HEK293 (cell line): ENCODE results near the gene IL6R.

ENCODE experiments used
- CTCF ChIA-PET: fragments of 350-600 bp; formaldehyde crosslinking; extraction: SDS; loops from one replicate; lab custom pipeline; 2021; ENCODE audit warnings: antibody characterized with exemption; lab: Yijun Ruan, JAX
- POLR2A ChIA-PET: fragments of 300-600 bp; formaldehyde crosslinking; extraction: SDS; loops from one replicate; lab custom pipeline; 2020; ENCODE audit warnings: antibody characterized with exemption, inconsistent platforms; lab: Yijun Ruan, JAX
- H3K27ac ChIP-seq: fragments of 200-500 bp; sonication (Bioruptor generic); 2 replicates; pipeline ENCODE4 v1.5.1; 2014; ENCODE audit warnings: low read depth, low read length, control low read depth, inconsistent platforms; ENCODE audit errors: extremely low read depth
- H3K36me3 ChIP-seq, 2 experiments: fragments of 200-500 bp in 1 of 2; sonication (Bioruptor generic) in 1 of 2; 1 replicate in 1 of 2; 2 replicates in 1 of 2; pipeline ENCODE4 v1.5.1; 2014 to 2017; ENCODE audit warnings: inconsistent platforms in 2 of 2, low read length in 2 of 2; ENCODE audit not compliant: control insufficient read depth in 2 of 2, insufficient read depth in 1 of 2
- H3K4me1 ChIP-seq: fragments of 200-500 bp; sonication (Bioruptor generic); 2 replicates; pipeline ENCODE4 v1.5.1; 2014; ENCODE audit warnings: mild to moderate bottlenecking, low read length, inconsistent platforms; ENCODE audit not compliant: control insufficient read depth, insufficient read depth
- H3K4me3 ChIP-seq: 2 replicates; pipeline ENCODE4 v1.5.1; 2011; ENCODE audit warnings: low read depth, mild to moderate bottlenecking, control low read depth, low read length, moderate library complexity
- H3K9me3 ChIP-seq: fragments of 200-500 bp; sonication (Bioruptor generic); 2 replicates; pipeline ENCODE4 v1.5.1; 2014; ENCODE audit warnings: low read depth, low read length, inconsistent platforms; ENCODE audit not compliant: control insufficient read depth, insufficient read depth
- KLF1 ChIP-seq: fragments of 450-650 bp; formaldehyde crosslinking; IDR thresholded peaks from 2 replicates; pipeline ENCODE4 v1.5.1; 2016; ENCODE audit warnings: missing biosample characterization, missing genetic modification characterization
- KLF8 ChIP-seq: fragments of 450-650 bp; formaldehyde crosslinking; IDR thresholded peaks from 2 replicates; pipeline ENCODE4 v1.5.1; 2016; ENCODE audit warnings: missing biosample characterization, missing genetic modification characterization
- PRDM6 ChIP-seq: fragments of 450-650 bp; formaldehyde crosslinking; IDR thresholded peaks from 2 replicates; pipeline ENCODE4 v1.5.1; 2017; ENCODE audit warnings: missing biosample characterization, missing genetic modification characterization
- SP7 ChIP-seq: fragments of 450-650 bp; formaldehyde crosslinking; IDR thresholded peaks from 2 replicates; pipeline ENCODE4 v1.5.1; 2016; ENCODE audit warnings: missing biosample characterization, missing genetic modification characterization
- ZBTB17 ChIP-seq: fragments of 450-650 bp; formaldehyde crosslinking; IDR thresholded peaks from 2 replicates; pipeline ENCODE4 v1.5.1; 2016; ENCODE audit warnings: missing biosample characterization, missing genetic modification characterization
- ZBTB8A ChIP-seq: fragments of 450-650 bp; formaldehyde crosslinking; IDR thresholded peaks from 2 replicates; pipeline ENCODE4 v1.5.1; 2016; ENCODE audit warnings: missing biosample characterization, missing genetic modification characterization
- ZIC2 ChIP-seq: fragments of 450-650 bp; formaldehyde crosslinking; IDR thresholded peaks from 2 replicates; pipeline ENCODE4 v1.5.1; 2016; ENCODE audit warnings: missing biosample characterization, missing genetic modification characterization
- ZNF302 ChIP-seq: fragments of 450-650 bp; formaldehyde crosslinking; IDR thresholded peaks from 2 replicates; pipeline ENCODE4 v1.5.1; 2016; ENCODE audit warnings: missing biosample characterization, missing genetic modification characterization, low read depth
- ZNF391 ChIP-seq: fragments of 450-650 bp; formaldehyde crosslinking; IDR thresholded peaks from 2 replicates; pipeline ENCODE4 v1.5.1; 2016; ENCODE audit warnings: low read depth, missing biosample characterization, missing genetic modification characterization, borderline replicate concordance
- ZNF501 ChIP-seq: fragments of 450-650 bp; formaldehyde crosslinking; IDR thresholded peaks from 2 replicates; pipeline ENCODE4 v1.5.1; 2016; ENCODE audit warnings: missing biosample characterization, missing genetic modification characterization
- ZNF549 ChIP-seq: fragments of 450-650 bp; IDR thresholded peaks from 2 replicates; pipeline ENCODE4 v1.5.1; 2018; ENCODE audit warnings: missing biosample characterization, missing genetic modification characterization, mild to moderate bottlenecking, inconsistent platforms, moderate library complexity
- ZNF600 ChIP-seq: fragments of 450-650 bp; formaldehyde crosslinking; IDR thresholded peaks from 2 replicates; pipeline ENCODE4 v1.5.1; 2016; ENCODE audit warnings: missing biosample characterization, missing genetic modification characterization
- ZNF629 ChIP-seq: fragments of 450-650 bp; formaldehyde crosslinking; IDR thresholded peaks from 2 replicates; pipeline ENCODE4 v1.5.1; 2017; ENCODE audit warnings: missing biosample characterization, missing genetic modification characterization
- ZNF639 ChIP-seq: fragments of 450-650 bp; formaldehyde crosslinking; IDR thresholded peaks from 2 replicates; pipeline ENCODE4 v1.5.1; 2016; ENCODE audit warnings: missing biosample characterization, missing genetic modification characterization
- ZNF776 ChIP-seq: fragments of 450-650 bp; formaldehyde crosslinking; IDR thresholded peaks from 2 replicates; pipeline ENCODE4 v1.5.0; 2017; ENCODE audit warnings: missing biosample characterization, missing genetic modification characterization, borderline replicate concordance
- ZNF837 ChIP-seq: fragments of 450-650 bp; formaldehyde crosslinking; IDR thresholded peaks from 2 replicates; pipeline ENCODE4 v1.5.1; 2016; ENCODE audit warnings: missing biosample characterization, missing genetic modification characterization
- ZSCAN18 ChIP-seq: fragments of 450-650 bp; formaldehyde crosslinking; IDR thresholded peaks from 2 replicates; pipeline ENCODE4 v1.5.1; 2016; ENCODE audit warnings: missing biosample characterization, missing genetic modification characterization

Gene IL6R

GRCh38 chr1:154431586-154432373 lies 26.6 kb downstream of the IL6R start:
- Histone ChIP-seq H3K4me1 (no peaks in the 10 kb centered on the region), H3K36me3 (no peaks in the 10 kb centered on the region), H3K27ac (no peak overlapping the region), H3K4me3 (no peak overlapping the region), H3K9me3 (no peaks in the 10 kb centered on the region)
- CTCF ChIA-PET: interaction anchor here (1.0 kb wide), 1 partner anchor 11 kb away, joined by 3 read pairs; no protein-coding TSS in a partner anchor
- TF ChIP-seq SP7 (peak; percentile 22; the same call in 1 of the 2 replicates), ZNF629 (0 out of 2 replicates have a peak, but pooled peaks have one; percentile 30), ZNF391 (tag by site-specific recombination) (no peak), ZNF776 (tag by site-specific recombination) (no peak), ZNF302 (tag by site-specific recombination) (no peak)
- TF ChIP-seq, all 188 proteins: peak for 2
- POLR2A ChIA-PET: interaction anchor here (0.6 kb wide), 1 partner anchor 16 kb away, joined by 3 read pairs; no protein-coding TSS in a partner anchor

GRCh38 chr1:154433161-154433764 lies 28.1 kb downstream of the IL6R start:
- CTCF ChIA-PET: interaction anchor here (1.0 to 1.3 kb wide), 2 partner anchors 9 to 12 kb away, joined by 3 to 4 read pairs; no protein-coding TSS in a partner anchor
- Histone ChIP-seq H3K36me3 (no peaks in the 10 kb centered on the region), H3K4me3 (no peak overlapping the region)
- TF ChIP-seq ZIC2 (peak; percentile 21; the same call in 1 of the 2 replicates), KLF8 (tag by site-specific recombination) (no peak), ZNF600 (tag by site-specific recombination) (0 out of 2 replicates have a peak, but pooled peaks have one; percentile 40)
- TF ChIP-seq, all 188 proteins: peak for 2
- Histone ChIP-seq H3K4me1 (no peaks in the 10 kb centered on the region), H3K27ac (no peak overlapping the region), H3K9me3 (no peaks in the 10 kb centered on the region)
- POLR2A ChIA-PET: no interaction called here

- no peak for TF ChIP-seq ZNF501 (tag by site-specific recombination)
- no peak for TF ChIP-seq ZSCAN18
- TF ChIP-seq ZBTB8A: no peak
- TF ChIP-seq ZBTB17 (tag by site-specific recombination): no peak
- TF ChIP-seq ZNF639 (tag by site-specific recombination): no peak
- no peak for TF ChIP-seq ZNF837 (tag by site-specific recombination)
- TF ChIP-seq KLF1 (tag by site-specific recombination): peak; percentile 63
- TF ChIP-seq PRDM6 (tag by site-specific recombination): no peak
- TF ChIP-seq ZNF549 (tag by site-specific recombination): no peak
- Histone ChIP-seq H3K9me3 (no peaks in the 10 kb centered on the region), H3K4me3 (no peak overlapping the region), H3K27ac (no peak overlapping the region), H3K36me3 (no peaks in the 10 kb centered on the region), H3K4me1 (no peaks in the 10 kb centered on the region)
- ChIA-PET CTCF (interaction anchor here (0.6 to 1.1 kb wide), 3 partner anchors 10 to 140 kb away, joined by 3 read pairs; no protein-coding TSS in a partner anchor), POLR2A (no interaction called here)
Observed at GRCh38 chr1:154434346-154435085, 29.4 kb downstream of the IL6R start.
